ENCODE results near the gene CD96.

- TF ChIP-seq CTCF (conservative IDR thresholded peaks at IDR 0.05; ENCODE audit: low read length) (no peak), EZH2phosphoT487 (IDR thresholded peaks at IDR 0.05; ENCODE audit: borderline replicate concordance, low read depth, low read length) (no peak)
Observed at GRCh38 chr3:111609700-111610099, 67.7 kb downstream of the CD96 start.

Measured in OCI-LY7 (cell line).